H4 (cell line): ENCODE results near the gene DDI1. TPM values are rescaled to one million over a fixed set of nuclear protein-coding genes. Genes with fewer than 3 reads are reported as not detected.

Experiments
- DNase-seq: peaks from one replicate; pipeline ENCODE4 v3.0.0-alpha.2; 2015; ENCODE audit warnings: low spot score
- total RNA-seq: library from RNA; depleted of rRNA; stranded (reverse); fragments of >200 nt; shearing (Covaris generic); gene quantifications from 2 replicates; pipeline ENCODE4 v1.2.3, GENCODE V29; 2014; rRNA removed

DDI1 gene
- not detected in 2 replicates for total RNA-seq

DNA sequence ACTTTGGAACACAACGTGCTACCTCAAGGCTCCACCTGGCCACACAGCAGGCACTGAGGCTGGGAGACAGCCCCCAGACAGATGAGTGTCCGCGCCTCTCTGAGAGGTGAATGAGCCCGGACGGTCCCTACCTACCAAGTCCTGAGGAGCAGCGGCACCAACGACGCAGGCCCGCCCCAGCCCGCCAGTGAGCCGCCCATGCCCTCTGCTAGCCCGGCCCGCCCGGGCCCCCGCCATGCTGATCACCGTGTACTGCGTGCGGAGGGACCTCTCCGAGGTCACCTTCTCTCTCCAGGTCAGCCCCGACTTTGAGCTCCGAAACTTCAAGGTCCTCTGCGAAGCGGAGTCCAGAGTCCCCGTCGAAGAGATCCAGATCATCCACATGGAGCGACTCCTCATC, at the start of gene DDI1:
Gene DDI1, plus strand, starts transcription at position 53 of the 400 bp plus-strand sequence. Its CDS starts 183 bp downstream, at position 236.
- DNase-seq: no peak

DNA sequence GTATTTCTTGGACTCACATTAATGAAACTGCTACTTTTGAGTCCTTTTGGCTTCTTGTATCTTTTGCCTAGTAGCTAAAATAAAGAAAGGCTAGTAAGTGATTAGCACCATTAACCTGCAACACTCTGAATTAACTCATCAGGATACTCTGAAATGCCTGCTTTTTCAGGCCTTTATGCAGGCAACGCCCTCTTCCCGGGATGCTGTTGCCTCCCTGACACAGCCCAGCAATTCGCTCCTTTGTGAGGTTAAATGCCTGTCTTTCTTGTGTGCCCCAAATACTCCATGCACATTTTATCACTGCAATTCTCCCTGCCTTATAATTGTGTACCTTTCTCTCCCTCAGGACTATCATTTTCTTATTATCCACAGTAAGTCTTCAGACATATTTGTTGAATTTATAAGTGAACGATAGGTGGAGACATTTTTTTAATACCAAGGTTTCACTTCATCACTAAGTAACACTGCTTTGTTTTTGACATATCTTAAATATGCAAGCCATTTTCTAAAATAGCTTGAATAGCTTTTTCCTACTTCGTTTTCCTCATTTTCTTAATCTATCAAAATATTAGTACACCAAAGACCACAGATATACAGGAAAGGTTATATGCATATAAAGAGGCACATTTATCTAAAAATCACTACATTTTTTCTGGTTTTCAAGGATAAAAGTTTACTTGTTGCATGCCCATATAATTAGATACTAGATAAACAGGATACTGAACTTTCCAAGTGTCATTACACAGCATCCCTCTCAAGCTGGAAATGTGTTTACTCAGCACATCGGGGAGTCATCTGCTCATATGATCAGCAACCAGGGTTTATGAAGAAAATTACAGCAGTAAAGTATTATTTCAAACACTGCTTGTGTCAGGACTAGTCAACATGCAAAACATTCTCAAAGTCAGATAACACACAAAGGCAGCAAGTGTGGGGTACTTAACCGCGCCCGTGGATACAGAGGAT, 48.5 kb upstream of the DDI1 start:
- peak; percentile 21 for DNase-seq

GRCh38 chr11:103988595-103988969, 47.9 kb upstream of the DDI1 start:
- DNase-seq: peak; percentile 60

- DNase-seq: no peak
Observed at GRCh38 chr11:103993507-103993906, 42.9 kb upstream of the DDI1 start.

- no peak for DNase-seq
Observed at GRCh38 chr11:103994094-103994493, 42.3 kb upstream of the DDI1 start.

- no peak for DNase-seq
Observed at GRCh38 chr11:103994518-103994917, 41.9 kb upstream of the DDI1 start.

- no peak for DNase-seq
Observed at GRCh38 chr11:103995896-103996295, 40.5 kb upstream of the DDI1 start.

GRCh38 chr11:103997082-103997481, 39.4 kb upstream of the DDI1 start:
- no peak for DNase-seq

GRCh38 chr11:103998826-103999508, 37.5 kb upstream of the DDI1 start:
- no peak for DNase-seq

DNA sequence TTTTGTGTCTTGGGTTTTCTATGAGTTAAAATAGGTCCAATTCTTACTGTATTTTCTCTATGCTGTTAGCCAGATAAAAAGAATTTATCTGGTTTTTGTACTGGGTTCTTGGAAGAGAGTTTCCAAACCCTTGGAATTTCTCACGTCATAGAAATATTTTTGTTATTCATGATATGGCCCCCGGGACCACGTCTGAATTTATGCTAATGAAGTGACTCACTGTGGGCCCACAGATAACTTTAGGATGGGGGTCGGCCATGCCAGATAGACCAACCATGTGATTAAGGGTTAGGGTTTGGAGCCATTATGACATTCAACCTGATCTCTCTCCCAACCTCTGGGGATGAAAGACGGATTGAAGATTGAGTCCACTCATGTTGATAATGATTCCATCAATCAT, 35.6 kb upstream of the DDI1 start:
- DNase-seq: no peak

DNA sequence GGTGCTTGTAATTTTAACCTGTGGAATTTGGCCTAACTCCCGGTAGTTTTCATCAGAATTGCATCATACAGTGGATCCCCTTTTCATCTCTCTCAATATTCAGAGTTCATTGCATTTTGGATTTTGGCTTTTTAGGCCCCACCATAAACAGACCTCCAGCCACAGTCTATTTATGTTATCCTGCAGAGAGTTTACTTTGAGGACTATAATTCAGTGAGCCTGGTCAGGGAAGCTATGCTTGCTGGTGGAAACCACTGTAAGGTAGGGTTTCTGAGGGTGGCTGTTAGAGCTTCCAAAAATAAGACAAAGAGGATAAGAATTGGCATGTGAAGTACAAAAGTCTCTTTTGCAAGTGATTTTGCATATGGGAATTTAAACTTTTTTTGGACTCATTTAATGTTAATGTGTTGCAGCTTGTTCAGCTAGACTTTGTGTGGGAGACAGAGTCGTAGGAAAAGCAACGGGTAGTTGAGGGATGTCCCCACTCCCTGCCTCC, 34.8 kb upstream of the DDI1 start:
- DNase-seq: no peak

- no peak for DNase-seq
Observed at GRCh38 chr11:104003491-104003890, 32.9 kb upstream of the DDI1 start.

DNA sequence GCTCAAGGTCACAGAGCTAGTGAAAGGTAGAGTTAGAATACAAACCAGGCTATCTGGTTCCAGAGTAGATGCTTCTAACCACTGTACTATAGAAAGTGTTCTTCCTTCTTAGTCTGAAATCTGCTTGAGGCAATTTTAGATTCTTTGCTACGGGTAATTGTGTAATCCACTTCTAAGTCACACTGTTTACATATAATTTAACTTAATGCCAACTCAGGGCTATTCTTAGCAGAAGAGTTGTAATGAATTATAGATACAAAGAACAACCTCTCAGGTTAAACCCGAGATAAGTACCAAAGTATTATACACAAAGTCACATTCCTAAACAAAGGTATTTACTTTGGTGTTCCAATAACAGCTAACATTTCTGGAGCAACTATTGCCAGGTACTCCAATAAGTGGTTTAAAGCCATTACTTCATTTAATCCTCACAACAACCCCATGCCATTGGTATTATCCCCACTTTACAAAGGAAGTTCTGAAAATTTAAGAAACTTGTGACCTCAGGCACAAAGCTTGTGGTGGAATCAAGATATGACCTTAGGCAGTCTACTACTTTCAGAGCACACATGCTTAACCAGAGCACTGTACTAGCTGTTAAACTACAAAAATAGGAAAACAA, 31.1 kb upstream of the DDI1 start:
- DNase-seq: peak; percentile 63

DNA sequence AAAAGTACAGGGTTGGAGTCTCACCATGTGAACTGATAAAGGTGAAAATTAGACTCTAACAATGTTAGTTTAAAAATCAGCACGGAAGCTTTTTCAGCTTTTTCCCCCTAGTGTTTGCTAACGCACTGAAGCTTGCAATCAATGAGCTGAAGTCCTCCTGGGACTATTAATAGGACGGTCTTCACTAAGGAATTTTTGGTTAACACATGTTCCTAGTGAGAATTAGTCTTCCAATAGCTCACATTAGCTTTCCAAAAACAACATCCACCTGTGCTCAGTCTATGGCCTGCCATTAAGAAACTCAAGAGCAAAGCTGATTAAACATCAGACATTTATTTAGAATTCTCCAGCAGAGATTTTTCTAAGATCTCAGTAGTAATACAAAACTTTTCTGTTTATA, 26.7 kb upstream of the DDI1 start:
- DNase-seq: no peak

- DNase-seq: no peak
Observed at GRCh38 chr11:104011044-104011443, 25.4 kb upstream of the DDI1 start.

GRCh38 chr11:104015649-104016415, 20.6 kb upstream of the DDI1 start:
- DNase-seq: no peak

- DNase-seq: no peak
Observed at GRCh38 chr11:104024572-104024971, 11.9 kb upstream of the DDI1 start.

DNA sequence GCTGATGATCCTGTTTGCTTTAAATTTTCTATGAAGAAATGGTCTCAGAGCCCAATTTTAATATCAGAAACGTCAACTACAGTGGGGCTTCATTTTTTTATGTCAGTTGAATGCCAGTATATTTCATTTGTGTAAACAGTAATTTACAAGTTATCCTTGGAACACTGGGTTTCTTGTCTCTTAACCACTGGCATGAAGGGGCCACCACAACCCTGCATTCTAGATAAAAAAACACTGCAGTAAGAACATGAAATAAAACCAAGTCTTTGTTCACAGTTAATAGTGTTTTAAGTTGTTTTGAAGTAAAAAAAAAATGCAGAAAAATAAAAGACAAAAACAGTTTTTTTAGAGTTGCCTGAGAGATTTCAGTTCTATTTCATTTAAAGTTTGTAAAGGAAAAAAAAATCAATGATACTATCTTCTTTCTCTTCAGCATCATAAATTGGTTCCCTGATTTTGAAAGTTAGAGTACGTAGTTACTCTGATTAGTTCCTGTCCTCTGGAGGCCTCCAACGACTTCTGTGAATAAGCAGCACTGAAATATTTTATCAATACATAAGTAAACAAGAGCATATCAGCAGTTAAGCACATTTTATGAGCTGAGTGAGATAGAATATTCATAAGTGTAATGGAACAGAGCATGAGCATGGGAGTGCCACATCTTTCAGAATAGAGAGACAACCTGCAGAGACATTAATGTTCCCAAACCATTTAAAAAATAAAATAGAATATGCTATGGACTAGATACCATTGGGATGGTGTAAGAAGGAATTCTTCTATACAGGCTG, 7.8 kb upstream of the DDI1 start:
- peak; percentile 37 for DNase-seq

- DNase-seq: peak; percentile 90
Observed at GRCh38 chr11:104033134-104033533, 3.3 kb upstream of the DDI1 start.

DNA sequence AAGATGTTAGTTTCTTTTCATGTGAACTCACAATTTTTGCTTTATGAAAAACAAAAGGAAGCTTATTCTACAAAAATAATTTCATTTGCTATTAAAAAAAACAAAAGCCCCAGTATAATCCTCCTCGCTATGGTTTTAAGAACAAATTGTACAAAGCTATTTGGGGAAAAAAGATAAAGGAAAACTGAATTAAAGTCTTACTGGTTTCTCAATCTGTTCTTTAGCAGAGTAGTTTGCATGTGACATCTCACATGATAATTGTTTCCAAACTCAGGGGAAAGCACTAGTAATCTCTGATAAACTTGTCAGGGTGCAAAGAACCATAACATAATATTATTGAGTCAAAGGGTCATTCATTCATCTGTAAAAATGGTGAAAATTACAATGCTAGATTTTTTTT, 2.9 kb upstream of the DDI1 start:
- DNase-seq: no peak

GRCh38 chr11:104036995-104037394, 555 bp downstream of the DDI1 start:
- DNase-seq: no peak
